ENCODE results near the gene VASN. TPM values are rescaled to one million over a fixed set of nuclear protein-coding genes. Genes with fewer than 3 reads are reported as not detected.

Gene VASN
- total and polyA plus RNA-seq, 10 of the 15 experiments (the other 5 are each of a cell fraction or from before 2014, with no cell fraction given): 0.02 to 0.19 (median 0.14) TPM; not detected in 6

DNA sequence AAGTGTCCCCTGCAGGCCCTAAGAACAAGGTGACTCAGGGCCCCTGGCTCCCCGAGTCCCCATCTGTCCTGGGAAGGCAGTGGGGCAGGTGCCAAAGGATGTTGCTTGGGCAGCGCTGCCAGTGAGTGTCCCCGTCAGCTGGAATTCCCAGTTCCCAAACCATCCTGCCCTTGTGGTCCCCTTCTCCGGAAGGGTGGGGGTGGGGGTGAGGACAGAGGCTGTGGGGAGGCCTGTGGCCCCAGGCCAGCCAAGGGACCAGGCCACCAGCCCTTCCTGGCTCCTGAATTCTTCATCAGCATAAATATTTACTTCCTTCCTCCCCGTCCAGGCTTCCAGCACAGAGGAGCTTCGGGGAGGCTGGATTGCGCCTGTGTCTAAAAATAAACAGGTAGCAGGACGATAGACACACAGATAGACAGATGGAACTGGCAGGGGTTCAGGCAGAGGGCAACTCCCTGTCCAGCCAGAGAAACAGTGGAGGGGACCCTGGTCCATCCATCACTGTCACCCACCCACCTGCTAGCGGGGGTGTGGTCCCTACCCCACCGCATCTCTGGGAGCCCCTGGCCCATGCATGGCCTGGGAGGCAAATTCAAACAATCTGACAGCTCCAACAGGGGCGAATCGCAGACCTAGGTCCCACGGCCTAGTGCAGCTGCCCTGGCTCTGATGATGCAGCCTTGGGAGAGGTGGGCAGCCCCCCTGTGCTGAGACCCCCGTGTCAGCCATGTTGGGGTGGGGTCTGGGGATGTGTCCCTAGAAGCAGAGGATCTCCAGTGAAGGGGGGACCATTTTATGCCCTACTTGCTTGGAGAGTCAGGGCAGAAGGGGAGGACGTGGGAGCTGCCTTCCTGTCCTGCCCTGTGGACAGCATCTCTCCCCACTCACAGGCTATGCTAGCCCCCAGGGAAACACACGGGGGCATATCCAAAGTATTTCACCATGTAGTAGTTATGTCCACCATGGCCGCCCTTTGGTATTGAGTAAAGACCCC is 42.6 kb upstream of the VASN start:
- no peak overlapping the region for H3K27ac ChIP-seq (ENCODE audit: control insufficient read depth, insufficient read depth)
- no peaks in the 10 kb centered on the region for H4K20me1 ChIP-seq (ENCODE audit: control insufficient read depth, insufficient read depth)
- no peak overlapping the region for H3K9ac ChIP-seq (ENCODE audit: control insufficient read depth, insufficient read depth, low read length)
- no peaks in the 10 kb centered on the region for H3K79me2 ChIP-seq (ENCODE audit: control insufficient read depth, insufficient read depth, low read length)
- ChIA-PET CTCF (interaction anchor here (1.0 to 12.1 kb wide), 13 partner anchors 14 to 640 kb away, joined by 3 to 145 read pairs (median 5); partner anchors contain the start of gene PAM16), POLR2A (interaction anchor here (1.0 to 1.3 kb wide), 3 partner anchors 21 to 44 kb away, joined by 3 to 6 read pairs (median 4); no protein-coding TSS in a partner anchor), RAD21 (ENCODE audit: unreplicated experiment) (interaction anchor here (0.6 to 5.6 kb wide), 7 partner anchors 14 to 129 kb away, joined by 3 to 68 read pairs (median 4); no protein-coding TSS in a partner anchor), SMC1A (ENCODE audit: uncharacterized antibody, unreplicated experiment) (interaction anchor here (1.0 to 5.7 kb wide), 5 partner anchors 20 to 634 kb away, joined by 3 to 62 read pairs (median 8); no protein-coding TSS in a partner anchor)
- H3K4me1 ChIP-seq (ENCODE audit: control insufficient read depth, insufficient read depth, low read length): peaks cover 7% of the 10 kb centered on the region
- WGBS (ENCODE audit: insufficient coverage, insufficient replicate concordance, low lambda C conversion rate, missing lambda C conversion rate): 51% methylated on average over 17 of the region's 17 CpGs
- TF ChIP-seq, protein P1, sequence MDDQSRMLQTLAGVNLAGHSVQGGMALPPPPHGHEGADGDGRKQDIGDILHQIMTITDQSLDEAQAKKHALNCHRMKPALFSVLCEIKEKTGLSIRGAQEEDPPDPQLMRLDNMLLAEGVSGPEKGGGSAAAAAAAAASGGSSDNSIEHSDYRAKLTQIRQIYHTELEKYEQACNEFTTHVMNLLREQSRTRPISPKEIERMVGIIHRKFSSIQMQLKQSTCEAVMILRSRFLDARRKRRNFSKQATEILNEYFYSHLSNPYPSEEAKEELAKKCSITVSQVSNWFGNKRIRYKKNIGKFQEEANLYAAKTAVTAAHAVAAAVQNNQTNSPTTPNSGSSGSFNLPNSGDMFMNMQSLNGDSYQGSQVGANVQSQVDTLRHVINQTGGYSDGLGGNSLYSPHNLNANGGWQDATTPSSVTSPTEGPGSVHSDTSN (IDR thresholded peaks at IDR 0.05; ENCODE audit: insufficient replicate concordance, low read depth, low read length): no peak
- TF ChIP-seq SRF (IDR thresholded peaks at IDR 0.05; ENCODE audit: low read depth in 2 of 2, low read length in 2 of 2) (no peak), KAT2A (conservative IDR thresholded peaks at IDR 0.05; ENCODE audit: control insufficient read depth, low read depth, low read length) (no peak), ZNF207 (IDR thresholded peaks at IDR 0.05; ENCODE audit: borderline replicate concordance) (no peak), STAT3 (IDR thresholded peaks at IDR 0.05; ENCODE audit: low read depth, low read length) (no peak), ZZZ3 (IDR thresholded peaks at IDR 0.05; ENCODE audit: control insufficient read depth, insufficient read length, low read depth) (no peak), SMARCA5 (IDR thresholded peaks at IDR 0.05) (no peak), EED (IDR thresholded peaks at IDR 0.05; ENCODE audit: low read depth) (no peak), ZNF24 (IDR thresholded peaks at IDR 0.05) (no peak), RUNX3 (IDR thresholded peaks at IDR 0.05; ENCODE audit: low read length) (no peak), ZNF274 (IDR thresholded peaks at IDR 0.05; ENCODE audit: insufficient read depth, insufficient read length) (no peak), RELA (IDR thresholded peaks at IDR 0.05; ENCODE audit: borderline replicate concordance, partially characterized antibody) (no peak), RAD51 (IDR thresholded peaks at IDR 0.05) (no peak), GABPA (IDR thresholded peaks at IDR 0.05; ENCODE audit: low read depth) (no peak), HDAC2 (IDR thresholded peaks at IDR 0.05) (no peak), BHLHE40 (IDR thresholded peaks at IDR 0.05; ENCODE audit: borderline replicate concordance in 1 of 2, low read depth in 2 of 2, low read length in 1 of 2) (no peak)
- TF ChIP-seq, protein P2, sequence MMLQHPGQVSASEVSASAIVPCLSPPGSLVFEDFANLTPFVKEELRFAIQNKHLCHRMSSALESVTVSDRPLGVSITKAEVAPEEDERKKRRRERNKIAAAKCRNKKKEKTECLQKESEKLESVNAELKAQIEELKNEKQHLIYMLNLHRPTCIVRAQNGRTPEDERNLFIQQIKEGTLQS (IDR thresholded peaks at IDR 0.05; ENCODE audit: borderline replicate concordance, extremely low read depth, low read depth, low read length): no peak
- TF ChIP-seq, protein P3, sequence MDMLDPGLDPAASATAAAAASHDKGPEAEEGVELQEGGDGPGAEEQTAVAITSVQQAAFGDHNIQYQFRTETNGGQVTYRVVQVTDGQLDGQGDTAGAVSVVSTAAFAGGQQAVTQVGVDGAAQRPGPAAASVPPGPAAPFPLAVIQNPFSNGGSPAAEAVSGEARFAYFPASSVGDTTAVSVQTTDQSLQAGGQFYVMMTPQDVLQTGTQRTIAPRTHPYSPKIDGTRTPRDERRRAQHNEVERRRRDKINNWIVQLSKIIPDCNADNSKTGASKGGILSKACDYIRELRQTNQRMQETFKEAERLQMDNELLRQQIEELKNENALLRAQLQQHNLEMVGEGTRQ (IDR thresholded peaks at IDR 0.05; ENCODE audit: borderline replicate concordance, low read depth, low read length): no peak
- no peak overlapping the region for H2AFZ ChIP-seq (ENCODE audit: control insufficient read depth, low read depth, low read length)
- no peaks in the 10 kb centered on the region for H3K36me3 ChIP-seq (ENCODE audit: control insufficient read depth in 2 of 2, insufficient read depth in 2 of 2, low read length in 1 of 2)
- no peaks in the 10 kb centered on the region for H3K27me3 ChIP-seq (replicated peaks in 1 of 2; ENCODE audit: control insufficient read depth in 2 of 2, insufficient read depth in 2 of 2, low read length in 1 of 2)
- DNase-seq (ENCODE audit: low read depth, low spot score): no peak
- H3K9me3 ChIP-seq (replicated peaks; ENCODE audit: control insufficient read depth, insufficient read depth, low read length): no peaks in the 10 kb centered on the region
- no peak overlapping the region for H3K4me3 ChIP-seq
- H3K4me2 ChIP-seq (ENCODE audit: control insufficient read depth, insufficient read depth): no peak overlapping the region
- intact Hi-C loops (cut with micrococcal nuclease; ENCODE audit: unreplicated experiment): loop anchor here (5.0 kb wide), 1 partner anchor 57 kb away; the partner anchor contains the start of gene TFAP4
- in situ Hi-C loops (cut with MboI): no loop called here
- no peak for FAIRE-seq
- BruUV-seq (replicated peaks): no TSS peak
- no peak for ATAC-seq

Measured in GM12878 (cell line).